OCI-LY1 (cell line): Measurements from ENCODE around the gene CD8A.

Source experiments
- CTCF ChIP-seq: fragments of 200-600 bp; sonication (generic), shearing (Covaris generic); IDR thresholded peaks from 2 replicates; pipeline ENCODE4 v1.5.1; 2017; ENCODE audit warnings: mild to moderate bottlenecking, antibody characterized with exemption, low read length, moderate library complexity, mixed read lengths
- EZH2 ChIP-seq: fragments of 200-600 bp; sonication (generic), shearing (Covaris generic); IDR thresholded peaks from 2 replicates; pipeline ENCODE4 v1.8.0; 2017; ENCODE audit warnings: borderline replicate concordance, mixed run types, mild to moderate bottlenecking, antibody characterized with exemption, low read length, moderate library complexity, mixed read lengths

- TF ChIP-seq CTCF, result no peak
- no peak for TF ChIP-seq EZH2
Measured at GRCh38 chr2:86775338-86775737, 15.4 kb downstream of the CD8A start.
